ENCODE data around the gene WFIKKN1. TPM values are rescaled to one million over a fixed set of nuclear protein-coding genes. Genes with fewer than 3 reads are reported as not detected.

The WFIKKN1 gene
- total RNA-seq, 1 experiment from 2014 or later: 12.3 TPM

DNA sequence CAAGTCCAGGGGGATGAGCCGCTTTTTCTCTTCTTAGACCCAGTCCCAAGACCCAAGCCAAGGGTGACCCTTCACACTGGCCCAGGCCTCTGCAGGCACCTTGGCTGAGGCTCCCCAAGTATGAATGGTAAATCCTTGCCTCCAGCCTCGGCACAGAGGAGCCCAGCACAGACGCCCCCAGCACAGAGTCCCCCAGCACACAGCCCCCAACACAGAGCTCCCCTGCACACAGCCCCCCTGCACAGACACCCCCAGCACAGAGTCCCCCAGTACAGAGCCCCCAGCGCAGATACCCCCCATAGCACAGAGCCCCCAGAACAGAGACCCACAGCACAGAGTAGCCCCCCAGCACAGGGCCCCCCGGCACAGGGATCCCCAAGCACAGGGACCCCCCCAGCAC, 9.8 kb downstream of the WFIKKN1 start:
- Mint-ChIP-seq H3K4me1 (peaks cover 26% of the 10 kb centered on the region), H3K4me3 (peak overlapping the region; percentile 51), H3K9me3 (no peaks in the 10 kb centered on the region), H3K27ac (no peak overlapping the region), H3K36me3 (no peaks in the 10 kb centered on the region), H3K27me3 (ENCODE audit: low read depth) (peaks cover 4% of the 10 kb centered on the region; the same call in 1 of the 2 replicates)
- no peak for ATAC-seq
- POLR2A ChIA-PET: no interaction called here
- TF ChIP-seq, protein P1, sequence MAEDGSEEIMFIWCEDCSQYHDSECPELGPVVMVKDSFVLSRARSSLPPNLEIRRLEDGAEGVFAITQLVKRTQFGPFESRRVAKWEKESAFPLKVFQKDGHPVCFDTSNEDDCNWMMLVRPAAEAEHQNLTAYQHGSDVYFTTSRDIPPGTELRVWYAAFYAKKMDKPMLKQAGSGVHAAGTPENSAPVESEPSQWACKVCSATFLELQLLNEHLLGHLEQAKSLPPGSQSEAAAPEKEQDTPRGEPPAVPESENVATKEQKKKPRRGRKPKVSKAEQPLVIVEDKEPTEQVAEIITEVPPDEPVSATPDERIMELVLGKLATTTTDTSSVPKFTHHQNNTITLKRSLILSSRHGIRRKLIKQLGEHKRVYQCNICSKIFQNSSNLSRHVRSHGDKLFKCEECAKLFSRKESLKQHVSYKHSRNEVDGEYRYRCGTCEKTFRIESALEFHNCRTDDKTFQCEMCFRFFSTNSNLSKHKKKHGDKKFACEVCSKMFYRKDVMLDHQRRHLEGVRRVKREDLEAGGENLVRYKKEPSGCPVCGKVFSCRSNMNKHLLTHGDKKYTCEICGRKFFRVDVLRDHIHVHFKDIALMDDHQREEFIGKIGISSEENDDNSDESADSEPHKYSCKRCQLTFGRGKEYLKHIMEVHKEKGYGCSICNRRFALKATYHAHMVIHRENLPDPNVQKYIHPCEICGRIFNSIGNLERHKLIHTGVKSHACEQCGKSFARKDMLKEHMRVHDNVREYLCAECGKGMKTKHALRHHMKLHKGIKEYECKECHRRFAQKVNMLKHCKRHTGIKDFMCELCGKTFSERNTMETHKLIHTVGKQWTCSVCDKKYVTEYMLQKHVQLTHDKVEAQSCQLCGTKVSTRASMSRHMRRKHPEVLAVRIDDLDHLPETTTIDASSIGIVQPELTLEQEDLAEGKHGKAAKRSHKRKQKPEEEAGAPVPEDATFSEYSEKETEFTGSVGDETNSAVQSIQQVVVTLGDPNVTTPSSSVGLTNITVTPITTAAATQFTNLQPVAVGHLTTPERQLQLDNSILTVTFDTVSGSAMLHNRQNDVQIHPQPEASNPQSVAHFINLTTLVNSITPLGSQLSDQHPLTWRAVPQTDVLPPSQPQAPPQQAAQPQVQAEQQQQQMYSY (CRISPR knock-in tag; IDR thresholded peaks at IDR 0.05): no peak
- TF ChIP-seq IRF2 (CRISPR knock-in tag; IDR thresholded peaks at IDR 0.05; ENCODE audit: borderline replicate concordance, low read depth) (no peak), PREB (CRISPR knock-in tag; IDR thresholded peaks at IDR 0.05; ENCODE audit: borderline replicate concordance) (no peak), MYBL2 (CRISPR knock-in tag; IDR thresholded peaks at IDR 0.05) (no peak), AFF4 (CRISPR knock-in tag; IDR thresholded peaks at IDR 0.05; ENCODE audit: borderline replicate concordance) (no peak)
- CTCF ChIA-PET: no interaction called here
- DNase-seq (ENCODE audit: low spot score): no peak

- ChIA-PET POLR2A (no interaction called here), CTCF (interaction anchor here (1.0 to 1.9 kb wide), 4 partner anchors 19 to 62 kb away, joined by 3 to 8 read pairs (median 6); no protein-coding TSS in a partner anchor)
- peak within 1 kb of the TSS; percentile 69 for H3K4me3 Mint-ChIP-seq
- peak; percentile 58 for ATAC-seq
- peaks cover 2% of the 10 kb centered on the region; the same call in 1 of the 2 replicates for H3K27me3 Mint-ChIP-seq (ENCODE audit: low read depth)
- H3K9me3 Mint-ChIP-seq: no peaks in the 10 kb centered on the region
- H3K27ac Mint-ChIP-seq: no peak within 1 kb of the TSS
- peak; percentile 90 for DNase-seq (ENCODE audit: low spot score)
- no peaks in the 10 kb centered on the region for H3K36me3 Mint-ChIP-seq
- H3K4me1 Mint-ChIP-seq: peaks cover 26% of the 10 kb centered on the region
- TF ChIP-seq ETV6 (CRISPR knock-in tag; IDR thresholded peaks at IDR 0.05): peak; percentile 63; the same call in 1 of the 2 replicates
- TF ChIP-seq ZBTB21 (CRISPR knock-in tag; IDR thresholded peaks at IDR 0.05; ENCODE audit: borderline replicate concordance): peak; percentile 41; the same call in 1 of the 2 replicates
- TF ChIP-seq ESRRA (CRISPR knock-in tag; IDR thresholded peaks at IDR 0.05; ENCODE audit: borderline replicate concordance): peak; percentile 10; the same call in 1 of the 2 replicates
- peak; percentile 25; the same call in 1 of the 2 replicates for TF ChIP-seq ZNF263 (CRISPR knock-in tag; IDR thresholded peaks at IDR 0.05; ENCODE audit: low read depth)
- TF ChIP-seq, protein P2, sequence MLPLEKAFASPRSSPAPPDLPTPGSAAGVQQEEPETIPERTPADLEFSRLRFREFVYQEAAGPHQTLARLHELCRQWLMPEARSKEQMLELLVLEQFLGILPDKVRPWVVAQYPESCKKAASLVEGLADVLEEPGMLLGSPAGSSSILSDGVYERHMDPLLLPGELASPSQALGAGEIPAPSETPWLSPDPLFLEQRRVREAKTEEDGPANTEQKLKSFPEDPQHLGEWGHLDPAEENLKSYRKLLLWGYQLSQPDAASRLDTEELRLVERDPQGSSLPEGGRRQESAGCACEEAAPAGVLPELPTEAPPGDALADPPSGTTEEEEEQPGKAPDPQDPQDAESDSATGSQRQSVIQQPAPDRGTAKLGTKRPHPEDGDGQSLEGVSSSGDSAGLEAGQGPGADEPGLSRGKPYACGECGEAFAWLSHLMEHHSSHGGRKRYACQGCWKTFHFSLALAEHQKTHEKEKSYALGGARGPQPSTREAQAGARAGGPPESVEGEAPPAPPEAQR (CRISPR knock-in tag; IDR thresholded peaks at IDR 0.05): no peak
- TF ChIP-seq, protein P3, sequence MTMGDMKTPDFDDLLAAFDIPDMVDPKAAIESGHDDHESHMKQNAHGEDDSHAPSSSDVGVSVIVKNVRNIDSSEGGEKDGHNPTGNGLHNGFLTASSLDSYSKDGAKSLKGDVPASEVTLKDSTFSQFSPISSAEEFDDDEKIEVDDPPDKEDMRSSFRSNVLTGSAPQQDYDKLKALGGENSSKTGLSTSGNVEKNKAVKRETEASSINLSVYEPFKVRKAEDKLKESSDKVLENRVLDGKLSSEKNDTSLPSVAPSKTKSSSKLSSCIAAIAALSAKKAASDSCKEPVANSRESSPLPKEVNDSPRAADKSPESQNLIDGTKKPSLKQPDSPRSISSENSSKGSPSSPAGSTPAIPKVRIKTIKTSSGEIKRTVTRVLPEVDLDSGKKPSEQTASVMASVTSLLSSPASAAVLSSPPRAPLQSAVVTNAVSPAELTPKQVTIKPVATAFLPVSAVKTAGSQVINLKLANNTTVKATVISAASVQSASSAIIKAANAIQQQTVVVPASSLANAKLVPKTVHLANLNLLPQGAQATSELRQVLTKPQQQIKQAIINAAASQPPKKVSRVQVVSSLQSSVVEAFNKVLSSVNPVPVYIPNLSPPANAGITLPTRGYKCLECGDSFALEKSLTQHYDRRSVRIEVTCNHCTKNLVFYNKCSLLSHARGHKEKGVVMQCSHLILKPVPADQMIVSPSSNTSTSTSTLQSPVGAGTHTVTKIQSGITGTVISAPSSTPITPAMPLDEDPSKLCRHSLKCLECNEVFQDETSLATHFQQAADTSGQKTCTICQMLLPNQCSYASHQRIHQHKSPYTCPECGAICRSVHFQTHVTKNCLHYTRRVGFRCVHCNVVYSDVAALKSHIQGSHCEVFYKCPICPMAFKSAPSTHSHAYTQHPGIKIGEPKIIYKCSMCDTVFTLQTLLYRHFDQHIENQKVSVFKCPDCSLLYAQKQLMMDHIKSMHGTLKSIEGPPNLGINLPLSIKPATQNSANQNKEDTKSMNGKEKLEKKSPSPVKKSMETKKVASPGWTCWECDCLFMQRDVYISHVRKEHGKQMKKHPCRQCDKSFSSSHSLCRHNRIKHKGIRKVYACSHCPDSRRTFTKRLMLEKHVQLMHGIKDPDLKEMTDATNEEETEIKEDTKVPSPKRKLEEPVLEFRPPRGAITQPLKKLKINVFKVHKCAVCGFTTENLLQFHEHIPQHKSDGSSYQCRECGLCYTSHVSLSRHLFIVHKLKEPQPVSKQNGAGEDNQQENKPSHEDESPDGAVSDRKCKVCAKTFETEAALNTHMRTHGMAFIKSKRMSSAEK (CRISPR knock-in tag; IDR thresholded peaks at IDR 0.05; ENCODE audit: borderline replicate concordance): no peak
- TF ChIP-seq, protein P4, sequence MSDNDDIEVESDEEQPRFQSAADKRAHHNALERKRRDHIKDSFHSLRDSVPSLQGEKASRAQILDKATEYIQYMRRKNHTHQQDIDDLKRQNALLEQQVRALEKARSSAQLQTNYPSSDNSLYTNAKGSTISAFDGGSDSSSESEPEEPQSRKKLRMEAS (CRISPR knock-in tag; IDR thresholded peaks at IDR 0.05): 0 out of 2 replicates have a peak, but pooled peaks have one; percentile 13
- TF ChIP-seq FOXJ3 (CRISPR knock-in tag; IDR thresholded peaks at IDR 0.05; ENCODE audit: borderline replicate concordance): no peak
- TF ChIP-seq, protein P5, sequence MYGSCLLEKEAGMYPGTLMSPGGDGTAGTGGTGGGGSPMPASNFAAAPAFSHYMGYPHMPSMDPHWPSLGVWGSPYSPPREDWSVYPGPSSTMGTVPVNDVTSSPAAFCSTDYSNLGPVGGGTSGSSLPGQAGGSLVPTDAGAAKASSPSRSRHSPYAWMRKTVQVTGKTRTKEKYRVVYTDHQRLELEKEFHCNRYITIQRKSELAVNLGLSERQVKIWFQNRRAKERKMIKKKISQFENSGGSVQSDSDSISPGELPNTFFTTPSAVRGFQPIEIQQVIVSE (CRISPR knock-in tag; IDR thresholded peaks at IDR 0.05; ENCODE audit: borderline replicate concordance): no peak
- TF ChIP-seq MYBL2 (CRISPR knock-in tag; IDR thresholded peaks at IDR 0.05): peak; percentile 61; the same call in 1 of the 2 replicates
- no peak for TF ChIP-seq OVOL2 (CRISPR knock-in tag; IDR thresholded peaks at IDR 0.05; ENCODE audit: borderline replicate concordance)
- TF ChIP-seq SMAD4 (CRISPR knock-in tag; IDR thresholded peaks at IDR 0.05): no peak
Measured at GRCh38 chr16:641326-642188, 10.8 kb downstream of the WFIKKN1 start, which contains the start of gene MCRIP2. MCRIP2 (plus strand) TSS chr16:641828; CDS start chr16:641992, 164 bp downstream.
